Measurements from ENCODE around the gene KRT71.
A peak's percentile ranks its signal among the peaks of the same experiment; 100 is the strongest.

The KRT71 gene

DNA sequence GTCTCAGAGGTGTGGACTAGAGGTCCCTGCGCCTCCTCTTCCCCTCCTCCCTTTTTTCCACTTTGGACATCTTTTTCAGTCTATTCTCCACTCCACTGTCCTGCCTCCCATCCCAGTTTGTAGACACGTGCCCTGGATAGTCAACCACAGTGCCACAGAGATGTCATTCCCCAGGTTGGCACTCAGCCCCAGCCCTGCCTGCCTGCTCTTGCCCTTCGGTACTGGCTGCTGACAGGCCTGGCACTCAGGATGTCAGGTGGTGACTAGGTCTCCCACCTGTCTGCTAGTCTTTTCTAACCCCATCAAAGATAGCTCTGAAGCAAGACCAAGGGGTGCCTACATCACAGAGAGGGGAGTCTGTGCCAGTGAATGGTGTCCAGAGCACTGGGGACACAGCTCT is 15.8 kb downstream of the KRT71 start:
- no peak for DNase-seq (ENCODE audit: low spot score)

DNA sequence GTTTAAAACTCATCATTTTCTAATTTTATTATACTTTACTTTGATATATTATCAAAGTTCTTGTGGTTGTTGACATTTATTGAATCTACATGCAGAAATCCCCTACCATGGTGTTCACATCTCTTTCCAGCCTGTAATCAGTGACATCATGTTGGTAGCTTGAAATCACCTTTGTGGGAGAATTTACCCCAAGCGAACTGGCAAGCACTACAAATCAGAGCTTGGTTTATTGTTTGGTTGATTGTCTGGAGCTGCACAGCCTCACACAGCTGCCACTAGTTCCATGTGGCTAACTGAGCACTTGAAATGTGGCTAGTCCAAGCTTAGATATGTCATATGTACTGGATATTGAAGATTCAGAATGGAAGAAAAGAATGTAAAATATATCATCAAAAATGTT is 17.4 kb downstream of the KRT71 start:
- no peak for DNase-seq (ENCODE audit: low spot score)

DNA sequence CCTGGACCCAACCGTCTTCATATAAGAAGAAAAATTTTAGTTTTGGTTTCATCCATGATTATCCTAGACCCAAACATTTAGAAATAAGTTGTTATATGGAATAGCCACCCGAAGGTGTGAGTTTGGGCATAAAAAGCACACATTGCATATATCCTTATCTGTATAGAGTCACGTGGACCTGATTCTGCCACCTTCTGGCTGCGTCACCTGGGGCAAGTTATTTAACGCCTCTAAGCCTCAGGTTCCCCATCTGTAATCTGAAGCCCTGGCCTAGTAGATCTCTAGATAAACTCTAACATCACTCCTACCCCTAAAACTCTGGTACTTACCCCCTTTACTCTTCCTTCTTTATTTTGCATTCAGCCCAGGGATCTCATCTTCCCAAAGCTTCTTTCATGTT is 18.5 kb downstream of the KRT71 start:
- DNase-seq (ENCODE audit: low spot score) = peak; percentile 47

GRCh38 chr12:52533686-52534470 is 19.1 kb downstream of the KRT71 start:
- no peak for DNase-seq (ENCODE audit: low spot score)

DNA sequence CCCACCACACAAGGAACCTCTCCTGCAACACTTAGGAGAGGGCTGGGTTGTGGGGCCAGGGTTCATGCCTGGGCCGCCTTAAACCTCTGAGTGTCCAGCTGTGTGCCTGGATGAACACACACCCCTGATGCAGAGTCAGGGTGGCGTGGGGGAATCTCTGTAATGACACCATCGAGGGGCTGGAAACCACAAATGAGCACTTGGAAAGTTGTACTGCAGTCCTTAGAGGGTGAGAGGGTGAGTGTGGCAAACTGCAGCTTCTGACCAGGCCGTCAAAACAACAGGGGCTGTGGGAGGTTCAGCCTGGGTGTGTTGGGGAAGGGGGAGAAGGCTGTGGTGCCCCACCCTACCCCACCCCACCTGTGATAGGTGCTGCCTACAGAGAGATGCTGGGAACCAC is 20.3 kb downstream of the KRT71 start:
- no peak for DNase-seq (ENCODE audit: low spot score)

GRCh38 chr12:52531566-52532300 is 21.2 kb downstream of the KRT71 start:
- no peak for DNase-seq (ENCODE audit: low spot score)

DNA sequence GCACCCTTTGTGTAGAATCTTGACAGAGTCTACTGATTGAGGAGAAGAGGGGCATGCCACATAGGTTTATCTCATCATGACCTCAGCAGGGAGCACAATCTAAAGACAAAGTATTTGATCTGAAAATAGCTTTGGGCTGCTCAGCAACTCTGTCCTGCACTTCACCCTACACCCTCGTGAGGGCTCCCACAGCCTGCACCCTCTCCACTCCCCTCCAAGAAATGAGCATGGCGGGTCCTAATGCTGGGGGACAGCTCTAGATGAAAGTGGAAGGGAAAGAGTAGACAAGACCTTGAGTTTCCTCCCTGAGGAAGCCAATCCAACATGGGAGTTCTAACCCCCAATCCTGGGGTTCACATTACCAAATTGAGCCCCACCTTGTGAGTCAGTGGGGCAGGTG is 22.0 kb downstream of the KRT71 start:
- DNase-seq (ENCODE audit: low spot score) = no peak

GRCh38 chr12:52530366-52530765 is 22.6 kb downstream of the KRT71 start:
- no peak for DNase-seq (ENCODE audit: low spot score)

DNA sequence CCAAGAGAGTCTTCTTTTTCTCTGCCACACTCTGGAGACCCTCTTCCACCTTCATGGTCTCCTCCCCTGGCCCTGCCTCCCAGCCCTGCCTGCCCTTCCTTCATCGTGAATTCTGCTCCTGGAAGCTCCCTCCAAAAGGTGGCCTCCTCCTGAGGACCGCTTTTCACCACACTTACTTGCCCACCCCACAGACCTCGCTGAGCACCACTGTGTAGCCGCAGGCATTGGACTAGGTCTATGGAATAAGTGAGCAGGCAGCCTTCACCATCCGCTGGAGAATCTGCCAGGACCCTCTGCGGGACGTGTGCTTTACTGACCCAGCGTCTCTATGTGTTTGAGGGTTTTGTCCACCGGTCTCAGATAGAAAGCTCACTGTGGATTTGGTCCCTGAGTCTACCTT is 23.1 kb downstream of the KRT71 start:
- DNase-seq (ENCODE audit: low spot score) = no peak

- DNase-seq (ENCODE audit: low spot score) = no peak
These were observed 23.5 kb downstream of the KRT71 start for GRCh38 chr12:52529417-52529816.

DNA sequence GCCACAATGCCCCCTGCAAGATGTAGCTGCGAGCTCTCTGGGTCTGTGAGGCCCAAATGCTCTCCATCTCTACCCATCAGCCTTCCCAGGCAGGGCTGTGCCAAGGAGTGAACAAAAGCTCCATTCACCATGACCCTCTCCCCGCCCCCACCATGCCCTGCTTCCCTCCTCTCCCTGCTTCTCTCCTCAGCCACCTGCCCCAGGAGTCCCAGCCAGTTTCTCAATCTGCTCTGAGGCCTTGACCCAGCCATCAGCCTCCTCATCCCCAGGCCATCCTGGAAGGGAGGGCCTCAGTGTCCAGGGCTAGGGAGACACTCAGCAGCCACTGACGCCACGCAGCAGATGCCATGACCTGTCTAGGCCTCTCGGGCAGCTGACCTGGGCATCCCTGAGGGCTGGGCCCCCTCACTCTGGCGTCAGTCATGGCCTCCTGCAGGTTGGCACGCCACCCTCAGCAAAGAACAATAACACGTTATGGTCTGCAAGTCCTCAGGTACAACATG is 24.3 kb downstream of the KRT71 start:
- DNase-seq (ENCODE audit: low spot score) = no peak

- no peak for DNase-seq (ENCODE audit: low spot score)
These were observed 25.7 kb downstream of the KRT71 start for GRCh38 chr12:52527121-52527800.

GRCh38 chr12:52526511-52526951 is 26.4 kb downstream of the KRT71 start:
- no peak for DNase-seq (ENCODE audit: low spot score)

DNA sequence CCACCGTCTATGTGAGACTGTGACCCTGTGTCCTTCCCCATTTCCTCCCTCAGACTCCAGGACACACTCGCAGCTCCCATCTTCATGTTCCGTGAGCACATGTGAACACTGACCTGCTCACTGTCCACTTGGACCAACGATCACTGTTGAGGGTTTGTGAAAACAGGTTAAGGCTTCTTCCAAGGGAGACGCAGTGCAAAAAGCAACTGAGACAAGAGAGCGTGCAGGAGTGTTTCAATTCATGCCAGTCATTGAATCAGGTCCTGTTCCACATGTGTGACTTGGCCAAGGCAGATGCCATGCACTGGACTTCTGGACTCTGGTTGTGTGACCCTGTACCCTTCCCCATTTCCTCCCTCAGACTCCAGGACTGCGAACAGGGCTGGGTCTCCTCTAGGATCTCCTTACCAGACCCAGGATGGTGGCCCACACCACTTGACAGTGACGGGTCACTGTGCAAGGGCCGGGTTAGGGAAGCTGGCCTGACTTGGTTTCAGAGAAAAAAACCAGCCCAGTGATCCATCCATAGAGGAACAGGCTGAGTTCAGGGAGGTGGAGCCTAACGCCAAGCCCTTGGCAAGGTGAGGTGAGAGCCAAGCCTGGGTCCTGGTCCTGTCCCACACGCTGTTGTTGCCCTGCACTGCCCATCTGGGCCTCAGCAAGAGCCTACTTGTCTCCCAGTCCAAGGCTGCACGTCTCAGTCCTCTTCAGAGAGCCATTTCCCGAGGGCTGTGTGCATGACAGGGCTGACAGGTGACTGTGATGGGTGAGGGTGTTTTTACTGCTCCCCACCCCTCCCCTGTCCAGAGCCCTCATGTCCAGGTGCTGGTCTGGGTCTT is 27.1 kb downstream of the KRT71 start:
- DNase-seq (ENCODE audit: low spot score) = no peak

DNA sequence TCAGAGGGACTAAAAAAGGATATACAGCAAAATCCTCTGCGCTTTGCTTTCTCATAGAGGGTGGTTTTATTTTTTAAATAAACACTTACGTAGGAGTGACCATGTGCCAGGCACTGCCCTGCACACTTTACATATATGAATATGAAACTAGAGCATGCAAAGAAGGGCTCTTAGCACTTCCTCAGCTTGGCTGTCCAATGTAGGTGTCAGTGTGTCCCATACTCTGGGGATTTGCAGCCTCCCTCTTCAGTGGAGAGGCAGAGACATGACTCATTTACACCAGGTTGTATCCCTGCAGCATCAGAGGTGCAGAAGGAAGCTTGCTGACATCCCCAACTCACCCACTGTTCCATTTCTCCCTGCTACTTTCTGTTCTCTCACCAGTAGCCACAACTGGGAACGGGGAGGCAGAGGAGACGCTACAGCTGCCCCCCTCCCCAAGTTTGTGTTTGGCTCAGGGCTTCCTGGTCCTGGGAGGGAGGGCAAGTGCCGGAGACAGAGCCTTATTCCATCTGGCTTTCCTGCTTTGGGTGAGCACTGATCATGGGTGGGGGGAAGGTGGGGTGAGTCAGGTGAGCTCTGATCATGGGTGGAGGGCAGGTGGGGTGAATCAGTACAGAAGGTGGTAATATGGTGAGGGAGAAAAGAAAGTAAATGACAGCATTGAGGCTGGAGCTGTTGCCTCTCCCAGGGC is 27.9 kb downstream of the KRT71 start:
- no peak for DNase-seq (ENCODE audit: low spot score)

- no peak for DNase-seq (ENCODE audit: low spot score)
These were observed 28.6 kb downstream of the KRT71 start for GRCh38 chr12:52524241-52524897.

DNA sequence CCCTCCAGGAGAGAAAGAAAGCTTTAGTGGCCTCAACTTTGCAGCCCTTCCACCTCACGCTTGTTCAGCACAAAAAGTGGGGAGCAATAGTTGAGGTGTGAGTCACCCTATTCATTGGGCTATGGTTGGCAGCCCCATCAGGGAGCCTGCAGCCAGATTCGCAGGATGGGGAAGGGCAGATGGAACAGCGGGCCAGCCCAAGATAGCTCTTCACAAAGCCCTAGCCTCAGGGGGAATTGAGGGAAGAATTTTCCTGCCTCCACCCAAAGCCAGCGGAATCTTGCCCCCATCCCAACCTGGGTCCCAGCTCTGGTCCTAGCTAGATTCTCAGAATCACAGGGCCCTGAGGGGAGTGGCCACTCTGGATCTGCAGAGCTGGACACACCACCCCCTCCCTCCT is 29.1 kb downstream of the KRT71 start:
- DNase-seq (ENCODE audit: low spot score) = no peak

GRCh38 chr12:52522346-52523011 is 30.5 kb downstream of the KRT71 start:
- DNase-seq (ENCODE audit: low spot score) = peak; percentile 49

- DNase-seq (ENCODE audit: low spot score) = no peak
These were observed 31.2 kb downstream of the KRT71 start for GRCh38 chr12:52521568-52522266.

DNA sequence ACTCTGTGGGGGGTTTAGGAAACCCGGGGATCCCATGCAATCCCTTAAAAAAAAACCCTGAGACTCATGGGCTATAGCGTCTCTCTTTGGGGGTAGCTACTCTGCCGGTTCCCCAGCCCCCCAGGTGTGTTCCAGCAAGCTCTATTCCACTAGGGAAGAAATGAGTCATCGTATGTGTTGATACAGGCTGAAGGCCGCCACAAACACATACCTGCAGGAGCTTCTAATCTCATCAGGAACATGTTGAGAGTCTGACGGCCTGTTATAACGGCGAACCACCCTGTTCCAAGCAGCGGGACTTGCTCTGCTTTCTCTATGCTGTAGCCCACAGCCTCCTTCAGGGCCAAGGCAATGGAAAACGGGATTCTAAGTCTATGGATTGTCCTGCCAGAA is 31.8 kb downstream of the KRT71 start:
- no peak for DNase-seq (ENCODE audit: low spot score)
